DMS79 treated with DMSO at 0.1 percent for 48 hours (cell line): Measurements from ENCODE around the gene WDR86.
A peak's percentile ranks its signal among the peaks of the same experiment; 100 is the strongest.

Experiments
- DNase-seq: peaks from one replicate; lab custom pipeline; 2025; lab: John Stamatoyannopoulos, UW

The WDR86 gene

GRCh38 chr7:151347200-151347599 is 62.6 kb downstream of the WDR86 start:
- DNase-seq = no peak

GRCh38 chr7:151346470-151346769 is 63.4 kb downstream of the WDR86 start:
- DNase-seq = no peak

GRCh38 chr7:151345576-151346469 is 64.0 kb downstream of the WDR86 start:
- DNase-seq = no peak

- no peak for DNase-seq
Observed at GRCh38 chr7:151343516-151343915, 66.3 kb downstream of the WDR86 start.

- DNase-seq = no peak
Observed at GRCh38 chr7:151342811-151343210, 67.0 kb downstream of the WDR86 start.

- no peak for DNase-seq
Observed at GRCh38 chr7:151342102-151342646, 67.7 kb downstream of the WDR86 start.

- peak; percentile 26 for DNase-seq
Observed at GRCh38 chr7:151341357-151342101, 68.3 kb downstream of the WDR86 start, which contains the start of gene NUB1. NUB1 (plus strand) TSS chr7:151341812; CDS start chr7:151345350, 3,538 bp downstream.

- DNase-seq = no peak
Observed at GRCh38 chr7:151340794-151341356, 69.0 kb downstream of the WDR86 start.

- DNase-seq = no peak
Observed at GRCh38 chr7:151339651-151340382, 70.0 kb downstream of the WDR86 start.

- DNase-seq = no peak
Observed at GRCh38 chr7:151338809-151339208, 71.0 kb downstream of the WDR86 start.

- no peak for DNase-seq
Observed at GRCh38 chr7:151337346-151337745, 72.5 kb downstream of the WDR86 start.

GRCh38 chr7:151336027-151336708 is 73.7 kb downstream of the WDR86 start:
- no peak for DNase-seq

GRCh38 chr7:151334628-151335027 is 75.2 kb downstream of the WDR86 start:
- DNase-seq = no peak
